H4 (cell line): ENCODE results near the gene DENND4B. TPM values are rescaled to one million over a fixed set of nuclear protein-coding genes. Genes with fewer than 3 reads are reported as not detected.

ENCODE experiments used
- DNase-seq: peaks from one replicate; pipeline ENCODE4 v3.0.0-alpha.2; 2015; ENCODE audit warnings: low spot score
- total RNA-seq: library from RNA; depleted of rRNA; stranded (reverse); fragments of >200 nt; shearing (Covaris generic); gene quantifications from 2 replicates; pipeline ENCODE4 v1.2.3, GENCODE V29; 2014; rRNA removed

DENND4B gene
- total RNA-seq, 1 experiment from 2014 or later = 4.3 TPM

- no peak for DNase-seq
Measured at GRCh38 chr1:153886127-153886526, 60.4 kb downstream of the DENND4B start.

DNA sequence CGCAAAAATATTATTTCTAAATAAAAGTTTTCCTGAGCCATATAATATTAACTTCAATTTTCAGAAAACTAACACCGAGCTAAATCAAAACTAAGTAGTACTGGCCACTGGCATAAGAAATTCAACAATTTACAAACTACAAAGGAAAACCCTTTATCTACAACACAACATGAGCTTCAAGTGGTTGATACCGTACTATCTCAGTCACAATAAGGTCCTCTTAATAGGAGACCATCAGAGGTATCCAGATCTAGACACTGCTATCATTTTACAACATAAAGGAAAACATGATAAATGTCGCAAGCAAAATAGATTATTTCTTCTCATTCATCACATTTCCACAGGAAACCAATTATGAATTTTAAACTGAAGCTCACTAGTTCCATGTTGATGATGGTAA is 63.3 kb downstream of the DENND4B start:
- DNase-seq = no peak

DNA sequence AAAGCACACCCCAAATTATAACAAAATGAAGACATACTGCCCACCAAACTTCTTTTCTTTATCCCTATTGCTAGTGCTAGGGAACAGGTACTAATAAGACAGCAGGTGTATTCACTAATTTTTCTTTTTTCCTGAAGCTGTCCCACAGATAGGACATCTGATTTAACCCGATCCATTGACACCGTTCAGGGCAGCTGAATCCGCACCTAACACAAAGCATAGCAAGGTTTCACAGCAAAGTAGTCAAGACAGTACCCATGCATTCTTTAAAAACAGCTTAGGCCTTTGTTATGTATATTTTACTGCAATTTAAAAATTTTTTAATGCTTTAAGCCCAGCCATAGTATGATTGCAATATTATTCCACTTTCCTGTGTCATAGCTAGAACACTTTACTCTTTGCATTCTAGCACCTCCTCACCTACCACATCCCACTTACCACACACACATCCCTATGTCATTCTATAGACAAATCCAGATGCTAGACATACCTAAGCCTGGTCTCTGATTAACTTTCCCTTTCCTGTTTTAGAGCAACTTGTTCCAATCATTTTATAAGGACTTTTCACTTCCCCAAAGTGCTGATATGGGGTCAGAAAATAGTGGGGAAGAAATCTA is 64.1 kb downstream of the DENND4B start:
- DNase-seq = no peak

DNA sequence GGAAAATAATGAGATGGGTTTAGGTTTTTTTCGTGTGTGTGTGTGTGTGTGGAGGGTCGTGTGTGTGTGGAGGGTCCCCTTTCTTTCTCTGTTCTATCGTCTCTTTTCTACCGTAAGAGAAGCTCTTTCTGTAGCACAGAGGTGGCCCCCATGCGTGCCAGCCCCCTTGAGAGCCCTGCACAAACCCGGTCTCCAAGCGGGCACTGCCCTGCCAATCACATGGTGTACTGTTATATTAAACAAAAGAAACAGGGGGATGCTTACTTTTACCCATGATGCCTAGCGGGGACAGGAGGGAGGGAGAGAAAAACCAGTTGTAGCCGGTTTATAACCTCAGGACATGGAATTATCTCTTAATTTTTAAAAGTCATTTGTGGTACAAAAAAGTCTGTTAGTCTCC is 64.8 kb downstream of the DENND4B start:
- peak; percentile 53 for DNase-seq

DNA sequence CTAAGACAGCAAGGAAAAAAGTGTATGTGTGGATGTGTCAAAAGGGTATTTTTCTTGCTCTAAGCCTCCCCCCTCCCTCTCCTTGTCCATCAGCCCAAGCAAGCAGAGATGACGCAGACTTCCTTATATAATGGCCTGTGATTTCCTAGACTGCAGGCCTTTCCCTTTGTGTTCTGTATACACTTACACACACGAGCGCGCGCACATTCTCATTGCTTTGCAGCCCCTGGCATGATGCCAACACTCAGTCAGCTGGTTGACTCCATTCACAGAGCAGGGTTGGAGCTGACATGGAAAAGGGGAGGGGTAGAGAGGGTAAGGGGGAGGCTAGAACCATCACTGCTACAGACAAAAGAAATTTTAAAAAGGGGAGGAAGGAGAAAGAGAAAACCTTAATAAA is 65.6 kb downstream of the DENND4B start:
- DNase-seq = peak; percentile 97

- no peak for DNase-seq
Measured at GRCh38 chr1:153880024-153880423, 66.5 kb downstream of the DENND4B start.

Other genes with a start within 250 kb of the DENND4B start
- gene INTS3, start 218.7 kb downstream of the DENND4B start, total RNA-seq = 16.7 and 18.6 TPM in 2 replicates
- gene SLC27A3, start 171.3 kb downstream of the DENND4B start, total RNA-seq = 0.93 and 2.9 TPM in 2 replicates
- gene GATAD2B, start 23.7 kb downstream of the DENND4B start, total RNA-seq = 4.9 and 7.2 TPM in 2 replicates
- 6.5 and 7.0 TPM in 2 replicates for gene CRTC2, start 11.9 kb upstream of the DENND4B start, total RNA-seq
- 93.2 and 96.9 TPM in 2 replicates for gene SLC39A1, start 16.8 kb upstream of the DENND4B start, total RNA-seq
- gene CREB3L4, start 21.2 kb upstream of the DENND4B start, total RNA-seq = 9.6 and 13.3 TPM in 2 replicates
- gene JTB, start 31.0 kb upstream of the DENND4B start, total RNA-seq = 256 and 283 TPM in 2 replicates
- gene RAB13, start 39.6 kb upstream of the DENND4B start, total RNA-seq = 29.2 and 36.1 TPM in 2 replicates
- 3,546 and 4,042 TPM in 2 replicates for gene RPS27, start 44.0 kb upstream of the DENND4B start, total RNA-seq
- 0.02 TPM in 1 of 2 replicates, not detected in the other for gene NUP210L, start 208.4 kb upstream of the DENND4B start, total RNA-seq
- gene TPM3, start 245.4 kb upstream of the DENND4B start, total RNA-seq = 482 and 546 TPM in 2 replicates